GM10266 (cell line): Measurements from ENCODE around the gene NPHS1.

Experiments used
- DNase-seq: peaks from one replicate; pipeline ENCODE4 v3.0.0; 2012; ENCODE audit errors: extremely low spot score
- CTCF ChIP-seq: IDR thresholded peaks from 2 replicates; pipeline ENCODE4 v1.5.1; 2012; ENCODE audit warnings: mild to moderate bottlenecking, low read depth; ENCODE audit not compliant: control insufficient read depth, insufficient read depth; ENCODE audit errors: missing control alignments

The NPHS1 gene

DNA sequence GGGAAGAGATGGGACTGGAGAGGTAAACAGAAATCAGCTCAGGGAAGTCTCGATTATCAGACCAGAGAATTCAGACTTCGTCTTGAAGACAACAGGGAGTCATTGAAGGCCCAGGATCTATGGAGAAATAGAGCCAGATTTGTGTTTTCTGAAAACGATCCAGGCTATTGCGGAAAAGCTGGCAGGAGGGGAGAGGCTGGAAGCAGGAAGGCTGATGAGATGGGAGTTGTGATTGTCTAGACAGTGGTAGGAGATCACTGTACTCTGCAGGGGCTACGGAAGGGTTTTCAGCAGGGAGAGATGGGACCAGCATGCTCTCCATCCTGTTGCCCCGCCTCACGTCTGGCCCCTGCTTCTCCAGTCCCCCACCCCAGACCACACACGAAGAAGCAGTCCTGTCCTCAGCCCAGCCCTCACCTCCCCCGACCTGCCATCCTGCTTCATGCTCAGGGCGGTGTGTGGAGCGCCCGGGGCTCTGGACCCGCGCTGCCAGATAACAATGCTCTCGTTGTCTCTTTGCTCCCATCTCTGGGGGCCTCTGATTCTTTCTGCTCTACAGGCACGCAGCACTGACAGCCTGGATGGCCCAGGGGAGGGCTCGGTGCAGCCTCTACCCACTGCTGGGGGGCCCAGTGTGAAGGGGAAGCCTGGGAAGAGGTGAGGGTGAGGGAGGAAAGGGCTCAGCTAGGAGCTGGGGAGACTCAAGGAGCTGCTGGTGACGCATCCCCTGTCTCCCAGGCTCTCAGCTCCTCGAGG lies 75.0 kb downstream of the NPHS1 start:
- TF ChIP-seq CTCF, result no peak

DNA sequence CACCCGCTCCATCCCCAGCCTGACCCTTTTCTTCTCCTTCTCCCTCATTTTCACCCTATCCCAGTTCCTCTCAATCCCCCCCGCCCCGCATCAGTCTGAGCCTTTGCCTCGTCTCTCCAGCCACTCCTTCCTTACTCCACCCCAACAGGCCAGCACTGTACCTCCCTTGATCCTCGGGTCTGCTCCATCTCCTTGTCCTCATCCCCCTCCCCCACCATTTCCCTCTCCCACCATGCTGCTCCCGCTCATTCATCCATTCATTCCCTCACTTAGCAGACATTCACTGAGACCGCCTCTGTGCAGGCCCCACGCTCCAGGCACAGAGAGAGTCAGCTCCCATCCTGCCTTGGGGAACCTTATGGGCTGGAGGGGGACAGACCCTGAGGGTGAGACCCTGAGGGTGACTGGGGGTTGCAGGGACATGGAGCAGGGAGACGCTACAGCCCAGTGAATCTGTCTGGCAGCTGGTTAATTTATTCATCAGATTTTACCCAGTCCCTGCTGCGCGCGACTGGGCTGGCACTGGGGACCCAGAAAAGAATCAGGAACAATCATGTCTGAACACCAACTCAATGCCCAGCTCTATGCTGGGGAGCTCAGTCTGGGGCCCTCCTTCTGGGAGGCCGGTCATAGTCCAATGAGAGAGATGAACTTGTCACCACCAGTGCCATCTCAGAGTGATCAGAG lies 76.1 kb downstream of the NPHS1 start:
- no peak for TF ChIP-seq CTCF
- no peak for DNase-seq

More for the DNA sequence above, 75.0 kb downstream of the NPHS1 start:
- DNase-seq, result no peak
